ENCODE data around the gene VPS8. TPM values are rescaled to one million over a fixed set of nuclear protein-coding genes. Genes with fewer than 3 reads are reported as not detected.

VPS8 gene
- total and polyA plus RNA-seq, 4 donors: 6.8 to 108 (median 38.0) TPM

- no peak for ATAC-seq (ENCODE audit: low FRiP score)
- H3K27me3 ChIP-seq (ENCODE audit: control insufficient read depth in 1 of 2, insufficient read depth in 2 of 2, low read length in 1 of 2): no peaks in the 10 kb centered on the region
- intact Hi-C loops (cut with DNase I): no loop called here
- H3K4me1 ChIP-seq (ENCODE audit: control insufficient read depth in 1 of 2, insufficient read depth in 2 of 2, low read length in 2 of 2): no peaks in the 10 kb centered on the region
- no peaks in the 10 kb centered on the region for H3K36me3 ChIP-seq (ENCODE audit: control insufficient read depth in 1 of 2, insufficient read depth in 2 of 2, low read length in 1 of 2)
- no peak overlapping the region for H3K4me3 ChIP-seq (ENCODE audit: low read length in 2 of 2)
- no peak overlapping the region for H3K27ac ChIP-seq (ENCODE audit: low read depth in 1 of 2, low read length in 2 of 2)
- H3K9me3 ChIP-seq (ENCODE audit: control insufficient read depth, low read length): no peaks in the 10 kb centered on the region
- WGBS, 2 donors: 79 to 80% methylated on average over 3 of the region's 3 CpGs
- no peak for DNase-seq
Measured at GRCh38 chr3:184805351-184806038, 6.5 kb upstream of the VPS8 start.

GRCh38 chr3:184806567-184807271, 5.2 kb upstream of the VPS8 start:
- Histone ChIP-seq H3K9me3 (ENCODE audit: control insufficient read depth, low read length) (no peaks in the 10 kb centered on the region), H3K36me3 (ENCODE audit: control insufficient read depth in 1 of 2, insufficient read depth in 2 of 2, low read length in 1 of 2) (no peaks in the 10 kb centered on the region), H3K27me3 (ENCODE audit: control insufficient read depth in 1 of 2, insufficient read depth in 2 of 2, low read length in 1 of 2) (no peaks in the 10 kb centered on the region), H3K4me1 (ENCODE audit: control insufficient read depth in 1 of 2, insufficient read depth in 2 of 2, low read length in 2 of 2) (no peaks in the 10 kb centered on the region), H3K27ac (ENCODE audit: low read depth in 1 of 2, low read length in 2 of 2) (no peak overlapping the region), H3K4me3 (ENCODE audit: low read length in 2 of 2) (no peak overlapping the region)
- 86 to 88% methylated on average over 5 of the region's 5 CpGs for WGBS, 2 donors
- no peak for DNase-seq
- intact Hi-C loops (cut with DNase I): no loop called here
- ATAC-seq (ENCODE audit: low FRiP score): no peak

GRCh38 chr3:184807549-184807948, 4.4 kb upstream of the VPS8 start:
- no peak for ATAC-seq (ENCODE audit: low FRiP score)
- 89 to 94% methylated on average over 3 of the region's 3 CpGs for WGBS, 2 donors
- no peaks in the 10 kb centered on the region for H3K4me1 ChIP-seq (ENCODE audit: control insufficient read depth in 1 of 2, insufficient read depth in 2 of 2, low read length in 2 of 2)
- H3K9me3 ChIP-seq (ENCODE audit: control insufficient read depth, low read length): no peaks in the 10 kb centered on the region
- intact Hi-C loops (cut with DNase I): no loop called here
- no peaks in the 10 kb centered on the region for H3K36me3 ChIP-seq (ENCODE audit: control insufficient read depth in 1 of 2, insufficient read depth in 2 of 2, low read length in 1 of 2)
- H3K27me3 ChIP-seq (ENCODE audit: control insufficient read depth in 1 of 2, insufficient read depth in 2 of 2, low read length in 1 of 2): no peaks in the 10 kb centered on the region
- DNase-seq: no peak
- H3K27ac ChIP-seq (ENCODE audit: low read depth in 1 of 2, low read length in 2 of 2): no peak overlapping the region
- no peak overlapping the region for H3K4me3 ChIP-seq (ENCODE audit: low read length in 2 of 2)

GRCh38 chr3:184808021-184808420, 3.9 kb upstream of the VPS8 start:
- no peaks in the 10 kb centered on the region for H3K9me3 ChIP-seq (ENCODE audit: control insufficient read depth, low read length)
- WGBS, 2 donors: 28 to 30% methylated on average over 4 of the region's 4 CpGs
- no peaks in the 10 kb centered on the region for H3K27me3 ChIP-seq (ENCODE audit: control insufficient read depth in 1 of 2, insufficient read depth in 2 of 2, low read length in 1 of 2)
- ATAC-seq (ENCODE audit: low FRiP score): no peak
- no peak overlapping the region for H3K4me3 ChIP-seq (ENCODE audit: low read length in 2 of 2)
- H3K4me1 ChIP-seq (ENCODE audit: control insufficient read depth in 1 of 2, insufficient read depth in 2 of 2, low read length in 2 of 2): peaks cover 0 to under 1% of the 10 kb centered on the region in 2 donors
- intact Hi-C loops (cut with DNase I): no loop called here
- DNase-seq: no peak
- H3K27ac ChIP-seq (ENCODE audit: low read depth in 1 of 2, low read length in 2 of 2): no peak overlapping the region
- H3K36me3 ChIP-seq (ENCODE audit: control insufficient read depth in 1 of 2, insufficient read depth in 2 of 2, low read length in 1 of 2): no peaks in the 10 kb centered on the region

GRCh38 chr3:184810146-184810545, 1.8 kb upstream of the VPS8 start:
- intact Hi-C loops (cut with DNase I): no loop called here
- 85 to 89% methylated on average over 3 of the region's 3 CpGs for WGBS, 2 donors
- no peaks in the 10 kb centered on the region for H3K36me3 ChIP-seq (ENCODE audit: control insufficient read depth in 1 of 2, insufficient read depth in 2 of 2, low read length in 1 of 2)

GRCh38 chr3:184811034-184811433, 932 bp upstream of the VPS8 start:
- H3K9me3 ChIP-seq (ENCODE audit: control insufficient read depth, low read length): no peaks in the 10 kb centered on the region
- no peaks in the 10 kb centered on the region for H3K36me3 ChIP-seq (ENCODE audit: control insufficient read depth in 1 of 2, insufficient read depth in 2 of 2, low read length in 1 of 2)
- H3K4me3 ChIP-seq (ENCODE audit: low read length in 2 of 2): no peak overlapping the region
- no peaks in the 10 kb centered on the region for H3K27me3 ChIP-seq (ENCODE audit: control insufficient read depth in 1 of 2, insufficient read depth in 2 of 2, low read length in 1 of 2)
- intact Hi-C loops (cut with DNase I): no loop called here
- no peak for ATAC-seq (ENCODE audit: low FRiP score)
- H3K4me1 ChIP-seq (ENCODE audit: control insufficient read depth in 1 of 2, insufficient read depth in 2 of 2, low read length in 2 of 2): peaks cover 0 to 3% of the 10 kb centered on the region in 2 donors
- WGBS, 2 donors: 93 to 95% methylated on average over 3 of the region's 3 CpGs
- no peak for DNase-seq
- no peak overlapping the region for H3K27ac ChIP-seq (ENCODE audit: low read depth in 1 of 2, low read length in 2 of 2)

More at GRCh38 chr3:184810146-184810545, 1.8 kb upstream of the VPS8 start:
- H3K4me1 ChIP-seq (ENCODE audit: control insufficient read depth in 1 of 2, insufficient read depth in 2 of 2, low read length in 2 of 2): peaks cover 0 to 3% of the 10 kb centered on the region in 2 donors
- no peak overlapping the region for H3K27ac ChIP-seq (ENCODE audit: low read depth in 1 of 2, low read length in 2 of 2)
- DNase-seq (no peak), ATAC-seq (ENCODE audit: low FRiP score) (no peak)
- no peak overlapping the region for H3K4me3 ChIP-seq (ENCODE audit: low read length in 2 of 2)
- no peaks in the 10 kb centered on the region for H3K27me3 ChIP-seq (ENCODE audit: control insufficient read depth in 1 of 2, insufficient read depth in 2 of 2, low read length in 1 of 2)
- no peaks in the 10 kb centered on the region for H3K9me3 ChIP-seq (ENCODE audit: control insufficient read depth, low read length)

GRCh38 chr3:184811663-184811998, 335 bp upstream of the VPS8 start:
- intact Hi-C loops (cut with DNase I): no loop called here
- DNase-seq (no peak), ATAC-seq (ENCODE audit: low FRiP score) (no peak)
- no peaks in the 10 kb centered on the region for H3K36me3 ChIP-seq (ENCODE audit: control insufficient read depth in 1 of 2, insufficient read depth in 2 of 2, low read length in 1 of 2)
- no peaks in the 10 kb centered on the region for H3K9me3 ChIP-seq (ENCODE audit: control insufficient read depth, low read length)
- no peaks in the 10 kb centered on the region for H3K27me3 ChIP-seq (ENCODE audit: control insufficient read depth in 1 of 2, insufficient read depth in 2 of 2, low read length in 1 of 2)
- WGBS, 2 donors: 0% methylated on average over 3 of the region's 3 CpGs
- no peak overlapping the region for H3K27ac ChIP-seq (ENCODE audit: low read depth in 1 of 2, low read length in 2 of 2)
- H3K4me3 ChIP-seq (ENCODE audit: low read length in 2 of 2): no peak overlapping the region
- H3K4me1 ChIP-seq (ENCODE audit: control insufficient read depth in 1 of 2, insufficient read depth in 2 of 2, low read length in 2 of 2): peaks cover 0 to 3% of the 10 kb centered on the region in 2 donors

- H3K4me1 ChIP-seq (ENCODE audit: control insufficient read depth in 1 of 2, insufficient read depth in 2 of 2, low read length in 2 of 2): peaks cover 0 to 3% of the 10 kb centered on the region in 2 donors
- 4% methylated on average over 17 of the region's 17 CpGs for WGBS, 2 donors
Measured at GRCh38 chr3:184812662-184813042, 686 bp downstream of the VPS8 start.

GRCh38 chr3:184813357-184813756, 1.4 kb downstream of the VPS8 start:
- 83 to 87% methylated on average over 3 of the region's 3 CpGs for WGBS, 2 donors

More at GRCh38 chr3:184812662-184813042, 686 bp downstream of the VPS8 start:
- Histone ChIP-seq H3K36me3 (ENCODE audit: control insufficient read depth in 1 of 2, insufficient read depth in 2 of 2, low read length in 1 of 2) (no peaks in the 10 kb centered on the region), H3K27me3 (ENCODE audit: control insufficient read depth in 1 of 2, insufficient read depth in 2 of 2, low read length in 1 of 2) (no peaks in the 10 kb centered on the region), H3K27ac (ENCODE audit: low read depth in 1 of 2, low read length in 2 of 2) (no peak overlapping the region), H3K9me3 (ENCODE audit: control insufficient read depth, low read length) (no peaks in the 10 kb centered on the region), H3K4me3 (ENCODE audit: low read length in 2 of 2) (peak overlapping the region; percentile 54 to 70)
- DNase-seq (peak in 1 of 2 donors; percentile 53), ATAC-seq (ENCODE audit: low FRiP score) (peak; percentile 40)
- intact Hi-C loops (cut with DNase I): no loop called here

More at GRCh38 chr3:184813357-184813756, 1.4 kb downstream of the VPS8 start:
- DNase-seq (no peak), ATAC-seq (ENCODE audit: low FRiP score) (no peak)
- Histone ChIP-seq H3K27ac (ENCODE audit: low read depth in 1 of 2, low read length in 2 of 2) (no peak overlapping the region), H3K27me3 (ENCODE audit: control insufficient read depth in 1 of 2, insufficient read depth in 2 of 2, low read length in 1 of 2) (no peaks in the 10 kb centered on the region), H3K4me1 (ENCODE audit: control insufficient read depth in 1 of 2, insufficient read depth in 2 of 2, low read length in 2 of 2) (peaks cover 0 to 3% of the 10 kb centered on the region in 2 donors), H3K36me3 (ENCODE audit: control insufficient read depth in 1 of 2, insufficient read depth in 2 of 2, low read length in 1 of 2) (no peaks in the 10 kb centered on the region), H3K4me3 (ENCODE audit: low read length in 2 of 2) (no peak overlapping the region), H3K9me3 (ENCODE audit: control insufficient read depth, low read length) (no peaks in the 10 kb centered on the region)
- intact Hi-C loops (cut with DNase I): no loop called here
